OCI-LY1 (cell line): ENCODE measurements around the gene ENTPD6.

Source experiments
- H2AFZ ChIP-seq: fragments of 200-600 bp; sonication (generic), shearing (Covaris generic); 2 replicates; pipeline ENCODE4 v1.6.0; 2014; ENCODE audit warnings: antibody characterized with exemption, mild to moderate bottlenecking, low read length
- H3F3A ChIP-seq: fragments of 200-600 bp; sonication (generic), shearing (Covaris generic); 2 replicates; pipeline ENCODE4 v1.6.0; 2014; ENCODE audit warnings: mild to moderate bottlenecking, antibody characterized with exemption, low read length, moderate library complexity; ENCODE audit not compliant: insufficient read depth
- H3K27ac ChIP-seq: fragments of 200-600 bp; sonication (generic); 2 replicates; pipeline ENCODE4 v1.5.1; 2014; ENCODE audit warnings: low read length, mixed run types, mild to moderate bottlenecking, low read depth; ENCODE audit not compliant: poor library complexity, severe bottlenecking
- H3K27me3 ChIP-seq: fragments of 200-600 bp; sonication (generic); 2 replicates; pipeline ENCODE4 v1.6.0; 2014; ENCODE audit warnings: antibody characterized with exemption, mild to moderate bottlenecking, low read length, moderate library complexity; ENCODE audit not compliant: insufficient read depth
- H3K36me3 ChIP-seq: fragments of 200-600 bp; sonication (generic); 2 replicates; pipeline ENCODE4 v1.6.1; 2014; ENCODE audit warnings: mild to moderate bottlenecking, antibody characterized with exemption, low read length, moderate library complexity, mixed read lengths; ENCODE audit not compliant: insufficient read depth
- H3K4me1 ChIP-seq: fragments of 200-600 bp; sonication (generic); 2 replicates; pipeline ENCODE4 v1.5.1; 2014; ENCODE audit warnings: mild to moderate bottlenecking, low read length, moderate library complexity; ENCODE audit not compliant: insufficient read depth, severe bottlenecking
- H3K4me2 ChIP-seq: fragments of 200-600 bp; sonication (generic), shearing (Covaris generic); 2 replicates; pipeline ENCODE4 v1.6.1; 2014; ENCODE audit warnings: low read length
- H3K4me3 ChIP-seq: fragments of 200-600 bp; sonication (generic); 2 replicates; pipeline ENCODE4 v1.5.1; 2014; ENCODE audit warnings: low read length, low read depth, mild to moderate bottlenecking, mixed read lengths; ENCODE audit not compliant: poor library complexity, severe bottlenecking
- H3K79me2 ChIP-seq: fragments of 200-600 bp; shearing (Covaris generic); 2 replicates; pipeline ENCODE4 v1.6.1; 2016; ENCODE audit warnings: mixed run types, low read length, mixed read lengths; ENCODE audit not compliant: insufficient read depth
- H3K9ac ChIP-seq: fragments of 200-600 bp; sonication (generic), shearing (Covaris generic); 2 replicates; pipeline ENCODE4 v1.6.1; 2014; ENCODE audit warnings: mild to moderate bottlenecking, low read length, mixed read lengths
- H3K9me2 ChIP-seq: fragments of 200-600 bp; sonication (generic), shearing (Covaris generic); 2 replicates; pipeline ENCODE4 v1.6.1; 2014; ENCODE audit warnings: low read depth, mild to moderate bottlenecking, low read length, mixed read lengths
- H3K9me3 ChIP-seq: fragments of 200-600 bp; shearing (Covaris generic); 2 replicates; pipeline ENCODE4 v1.6.1; 2014; ENCODE audit warnings: low read length, mixed read lengths
- H4K20me1 ChIP-seq: fragments of 200-600 bp; sonication (generic), shearing (Covaris generic); 2 replicates; pipeline ENCODE4 v1.6.0; 2016; ENCODE audit warnings: mild to moderate bottlenecking, low read length; ENCODE audit not compliant: insufficient read depth
- CTCF ChIP-seq: fragments of 200-600 bp; sonication (generic), shearing (Covaris generic); IDR thresholded peaks from 2 replicates; pipeline ENCODE4 v1.5.1; 2017; ENCODE audit warnings: mild to moderate bottlenecking, antibody characterized with exemption, low read length, moderate library complexity, mixed read lengths
- EZH2 ChIP-seq: fragments of 200-600 bp; sonication (generic), shearing (Covaris generic); IDR thresholded peaks from 2 replicates; pipeline ENCODE4 v1.8.0; 2017; ENCODE audit warnings: borderline replicate concordance, mixed run types, mild to moderate bottlenecking, antibody characterized with exemption, low read length, moderate library complexity, mixed read lengths

ENTPD6 gene

GRCh38 chr20:25243416-25243979, 48.0 kb downstream of the ENTPD6 start:
- Histone ChIP-seq H3K9me3 (no peaks in the 10 kb centered on the region), H2AFZ (no peak overlapping the region), H3K36me3 (no peaks in the 10 kb centered on the region; the same call in 1 of the 2 replicates), H3K4me2 (no peak overlapping the region), H3K27me3 (no peaks in the 10 kb centered on the region), H3F3A (no peaks in the 10 kb centered on the region), H3K4me3 (no peak overlapping the region), H3K9me2 (no peaks in the 10 kb centered on the region), H4K20me1 (no peaks in the 10 kb centered on the region), H3K79me2 (no peaks in the 10 kb centered on the region), H3K9ac (no peak overlapping the region), H3K27ac (no peak overlapping the region), H3K4me1 (peaks cover 28% of the 10 kb centered on the region)
- no peak for TF ChIP-seq CTCF
- TF ChIP-seq EZH2: no peak

- H3K79me2 ChIP-seq: peaks cover 12% of the 10 kb centered on the region
- H3K4me1 ChIP-seq: peaks cover 35% of the 10 kb centered on the region
- no peak overlapping the region for H3K27ac ChIP-seq
- no peaks in the 10 kb centered on the region for H3K27me3 ChIP-seq
- no peaks in the 10 kb centered on the region for H3F3A ChIP-seq
- TF ChIP-seq CTCF (no peak), EZH2 (no peak)
- no peak overlapping the region for H3K9ac ChIP-seq
- no peaks in the 10 kb centered on the region for H4K20me1 ChIP-seq
- no peak overlapping the region for H2AFZ ChIP-seq
- H3K4me3 ChIP-seq: no peak overlapping the region
- H3K9me3 ChIP-seq: no peaks in the 10 kb centered on the region
- H3K4me2 ChIP-seq: no peak overlapping the region
- no peaks in the 10 kb centered on the region for H3K9me2 ChIP-seq
- H3K36me3 ChIP-seq: no peaks in the 10 kb centered on the region; the same call in 1 of the 2 replicates
Observed at GRCh38 chr20:25244976-25245375, 49.5 kb downstream of the ENTPD6 start.

- Histone ChIP-seq H3K9ac (no peak overlapping the region), H3K36me3 (no peaks in the 10 kb centered on the region; the same call in 1 of the 2 replicates), H2AFZ (no peak overlapping the region), H3K4me3 (no peak overlapping the region), H3K9me3 (no peaks in the 10 kb centered on the region), H3K9me2 (no peaks in the 10 kb centered on the region), H3K79me2 (peaks cover 17% of the 10 kb centered on the region), H3K4me1 (peaks cover 38% of the 10 kb centered on the region), H3K27me3 (no peaks in the 10 kb centered on the region), H3F3A (no peaks in the 10 kb centered on the region), H3K27ac (no peak overlapping the region), H4K20me1 (no peaks in the 10 kb centered on the region), H3K4me2 (no peak overlapping the region)
- TF ChIP-seq CTCF: no peak
- TF ChIP-seq EZH2: no peak
Observed at GRCh38 chr20:25245461-25245860, 49.9 kb downstream of the ENTPD6 start.
